HepG2 (cell line): ENCODE results near the gene KRTCAP2.

ENCODE experiments used
- CTCF ChIP-seq: sonication (generic); formaldehyde crosslinking; IDR thresholded peaks from 2 replicates; pipeline ENCODE4 v1.5.0; 2020; ENCODE audit warnings: mild to moderate bottlenecking, missing genetic modification reagents, moderate library complexity
- GATA4 ChIP-seq: sonication (generic); IDR thresholded peaks from 2 replicates; pipeline ENCODE4 v1.6.1; 2016; ENCODE audit warnings: antibody characterized with exemption, low read depth, borderline replicate concordance
- PHF8 ChIP-seq: sonication (generic); formaldehyde crosslinking; IDR thresholded peaks from 2 replicates; pipeline ENCODE4 v1.5.0; 2020; ENCODE audit warnings: missing genetic modification reagents
- PRMT3 ChIP-seq: sonication (generic); formaldehyde crosslinking; IDR thresholded peaks from 2 replicates; pipeline ENCODE4 v1.8.1; 2022; ENCODE audit warnings: low read depth, mild to moderate bottlenecking, moderate library complexity, missing genetic modification reagents, borderline replicate concordance
- RBAK ChIP-seq: sonication (generic); formaldehyde crosslinking; IDR thresholded peaks from 2 replicates; pipeline ENCODE4 v1.5.1; 2020; ENCODE audit warnings: mild to moderate bottlenecking, missing genetic modification reagents
- RELA ChIP-seq: sonication (generic); formaldehyde crosslinking; IDR thresholded peaks from 2 replicates; pipeline ENCODE4 v1.4.0; 2020; ENCODE audit warnings: missing genetic modification reagents
- RERE ChIP-seq: IDR thresholded peaks from 2 replicates; pipeline ENCODE4 v1.6.1; 2016; ENCODE audit warnings: low read depth, missing genetic modification reagents, missing compliant biosample characterization

- TF ChIP-seq GATA4 (no peak), PHF8 (no peak), RERE (CRISPR knock-in tag) (no peak), RBAK (CRISPR knock-in tag) (no peak), PRMT3 (CRISPR knock-in tag) (no peak), CTCF (CRISPR knock-in tag) (no peak), RELA (CRISPR knock-in tag) (no peak)
These were observed 35.8 kb downstream of the KRTCAP2 start for GRCh38 chr1:155137154-155137949.
